ENCODE measurements around the gene TMEM114.

TMEM114 gene

GRCh38 chr16:8548166-8548565 is 42.1 kb downstream of the TMEM114 start:
- DNase-seq = no peak

GRCh38 chr16:8547762-8548161 is 42.5 kb downstream of the TMEM114 start:
- no peak for DNase-seq

DNA sequence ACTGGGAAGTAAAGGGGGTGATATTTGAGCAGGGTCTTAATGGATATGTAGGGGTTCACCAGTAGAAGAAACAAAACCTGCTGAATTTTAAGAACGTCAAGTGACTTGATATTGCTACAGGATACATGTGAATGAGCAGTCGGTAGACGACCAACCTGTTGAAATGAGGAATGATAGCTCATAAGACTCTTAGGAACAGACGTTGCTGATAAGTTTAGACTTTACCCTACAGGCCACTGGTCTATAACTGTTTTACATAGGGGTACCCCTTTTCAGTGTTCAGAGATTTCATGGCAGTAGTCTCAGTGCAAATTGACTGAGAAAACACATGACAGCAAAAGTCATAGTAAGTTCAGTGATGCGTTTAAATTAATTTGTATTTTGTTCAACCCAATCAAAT is 45.9 kb downstream of the TMEM114 start:
- DNase-seq = no peak

DNA sequence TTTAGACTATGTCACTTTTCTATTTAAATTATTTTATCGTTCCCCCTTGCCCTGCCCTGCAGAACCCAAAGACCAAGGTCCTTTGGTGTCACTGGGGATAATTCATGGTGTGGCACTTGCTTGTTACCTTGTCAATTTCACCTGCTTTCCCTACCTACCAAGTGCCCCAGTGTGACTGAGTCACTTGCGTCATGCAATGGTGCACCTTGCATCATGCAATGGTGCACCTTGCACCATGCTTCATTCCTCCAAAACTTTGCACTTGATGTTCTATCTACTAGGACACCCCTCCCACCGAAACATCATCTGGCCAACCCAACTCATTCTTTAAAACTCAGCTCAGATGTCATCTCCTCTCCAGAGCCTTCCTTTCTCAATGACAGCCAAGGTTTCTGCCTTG is 47.1 kb downstream of the TMEM114 start:
- no peak for DNase-seq

DNA sequence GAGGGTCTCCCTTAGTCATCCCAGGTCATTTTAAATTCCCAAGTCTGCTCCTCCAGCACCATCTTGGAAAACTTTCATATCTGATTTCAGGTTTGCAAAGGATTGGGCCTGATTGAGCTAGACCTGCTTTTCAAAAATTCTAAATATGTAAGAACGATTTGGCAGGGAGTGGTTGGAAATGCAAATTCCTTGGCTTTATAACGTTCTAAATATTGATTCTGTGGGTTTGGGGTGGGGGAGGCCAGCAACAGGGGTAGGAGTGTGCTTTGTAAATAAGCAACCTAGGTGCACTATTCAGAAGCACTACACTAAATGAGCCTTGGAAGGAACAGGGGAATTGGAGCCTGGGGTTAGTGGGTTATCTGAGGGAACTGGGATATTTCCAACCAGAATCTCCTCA is 47.9 kb downstream of the TMEM114 start:
- no peak for DNase-seq

DNA sequence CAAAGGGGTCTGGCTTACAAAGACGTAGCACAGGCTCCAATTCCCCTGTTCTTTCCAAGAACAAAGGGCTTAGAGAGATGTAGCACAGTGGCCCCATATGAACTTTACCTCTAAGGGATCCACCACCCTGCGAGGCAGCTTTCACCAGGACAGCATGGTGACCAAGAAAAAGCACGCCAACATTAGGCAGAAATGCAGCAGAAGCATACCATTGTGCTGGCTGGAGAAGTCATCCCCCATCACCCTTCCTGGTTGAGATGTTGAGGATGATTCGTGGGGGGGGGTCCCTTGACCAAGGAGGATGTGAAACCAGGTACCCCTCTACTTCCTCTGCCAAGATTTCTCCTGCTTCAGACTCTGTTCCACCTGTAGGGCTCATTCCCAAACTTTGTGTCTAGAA is 48.4 kb downstream of the TMEM114 start:
- DNase-seq = no peak

- DNase-seq = no peak
Measured at GRCh38 chr16:8537691-8538342, 52.5 kb downstream of the TMEM114 start.

DNA sequence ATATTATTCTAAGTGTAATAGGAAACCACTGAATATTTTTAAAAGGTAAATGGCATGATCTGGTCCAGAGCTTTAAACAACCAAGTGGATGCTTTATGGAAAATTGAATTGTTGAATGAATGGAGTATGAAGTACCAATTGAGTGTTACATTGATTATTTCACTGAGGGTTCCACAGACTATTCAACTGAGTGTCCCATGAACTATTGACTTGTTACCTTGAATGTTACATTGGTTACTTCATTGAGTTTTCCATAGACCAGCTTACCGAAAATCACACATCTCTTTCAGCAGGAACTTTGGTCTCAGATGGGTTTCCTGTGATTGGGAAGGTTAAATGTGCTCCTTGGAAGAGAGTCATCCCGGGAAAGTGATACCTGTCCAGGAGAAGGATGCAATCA is 56.8 kb downstream of the TMEM114 start:
- DNase-seq = no peak

GRCh38 chr16:8530752-8531384 is 59.4 kb downstream of the TMEM114 start:
- DNase-seq = no peak

- no peak for DNase-seq
Measured at GRCh38 chr16:8528471-8528870, 61.8 kb downstream of the TMEM114 start.

DNA sequence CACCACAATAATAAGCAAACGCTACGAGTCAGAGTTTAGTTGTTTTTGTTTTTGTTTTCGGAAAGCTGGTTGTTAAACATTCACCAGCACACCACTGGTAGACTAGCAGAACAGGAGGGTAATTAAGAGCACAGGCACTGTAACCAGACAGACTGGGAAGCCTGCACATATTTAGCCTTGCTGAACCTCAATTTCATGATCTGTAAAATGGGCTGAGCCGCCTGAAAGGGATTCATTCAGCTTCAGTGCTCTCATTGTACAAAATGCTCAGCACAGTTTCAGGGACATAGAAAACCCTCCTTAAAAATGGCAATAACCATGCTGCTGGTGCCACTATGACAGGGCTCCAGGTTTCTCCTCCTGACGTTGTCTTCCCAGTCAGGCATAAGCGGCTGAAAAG is 66.4 kb downstream of the TMEM114 start:
- DNase-seq = no peak

- no peak for DNase-seq
Measured at GRCh38 chr16:8522757-8523156, 67.6 kb downstream of the TMEM114 start.

DNA sequence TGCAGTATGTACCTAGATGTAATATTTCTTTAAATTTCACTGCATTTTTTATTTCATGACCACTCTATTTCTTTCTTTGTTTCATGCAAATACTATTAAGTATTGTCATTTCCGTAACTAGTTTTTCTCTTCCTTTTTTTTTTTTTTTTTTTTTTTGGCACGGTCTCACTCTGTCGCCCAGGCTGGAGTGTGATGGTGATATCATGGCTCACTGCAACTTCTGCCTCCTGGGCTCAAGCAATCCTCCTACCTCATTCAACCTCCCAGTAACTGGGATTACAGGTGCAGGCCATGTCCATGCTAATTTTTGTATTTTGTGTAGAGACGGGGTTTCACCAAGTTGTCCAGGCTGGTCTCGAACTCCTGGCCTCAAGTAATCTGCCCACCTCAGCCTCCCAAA is 70.7 kb downstream of the TMEM114 start:
- no peak for DNase-seq
